SU-DHL-6 (cell line): ENCODE data around the gene SLC4A5.

Source experiments
- H2AFZ ChIP-seq: fragments of 200-600 bp; sonication (generic); 2 replicates; pipeline ENCODE4 v1.6.1; 2014; ENCODE audit warnings: low read depth, mild to moderate bottlenecking, moderate library complexity, mixed read lengths, antibody characterized with exemption, low read length; ENCODE audit not compliant: severe bottlenecking
- H3F3A ChIP-seq: fragments of 200-600 bp; shearing (Covaris generic); 2 replicates; pipeline ENCODE4 v1.6.0; 2016; ENCODE audit warnings: antibody characterized with exemption, mild to moderate bottlenecking; ENCODE audit not compliant: insufficient read depth
- H3K27ac ChIP-seq: fragments of 200-600 bp; sonication (generic); 2 replicates; pipeline ENCODE4 v1.5.1; 2016; ENCODE audit warnings: low read depth, mild to moderate bottlenecking, low read length, moderate library complexity, mixed read lengths
- H3K27me3 ChIP-seq: fragments of 200-600 bp; sonication (generic), shearing (Covaris generic); 2 replicates; pipeline ENCODE4 v1.6.0; 2014; ENCODE audit warnings: mild to moderate bottlenecking, low read length
- H3K36me3 ChIP-seq: fragments of 200-600 bp; sonication (generic); 2 replicates; pipeline ENCODE4 v1.6.1; 2014; ENCODE audit warnings: mild to moderate bottlenecking, low read length, mixed read lengths
- H3K4me2 ChIP-seq: fragments of 300-600, 200-600 bp; shearing (Covaris generic), sonication (generic); 2 replicates; pipeline ENCODE4 v1.6.0; 2014; ENCODE audit warnings: low read length, low read depth, mild to moderate bottlenecking; ENCODE audit not compliant: poor library complexity, severe bottlenecking
- H3K4me3 ChIP-seq: fragments of 200-600 bp; sonication (generic); 2 replicates; pipeline ENCODE4 v1.5.1; 2014; ENCODE audit warnings: antibody characterized with exemption, low read length, mild to moderate bottlenecking, mixed read lengths; ENCODE audit not compliant: insufficient read depth, poor library complexity, severe bottlenecking
- H3K79me2 ChIP-seq: fragments of 200-600 bp; sonication (generic); 2 replicates; pipeline ENCODE4 v1.6.1; 2014; ENCODE audit warnings: mild to moderate bottlenecking, low read length, moderate library complexity; ENCODE audit not compliant: insufficient read depth
- H3K9ac ChIP-seq: fragments of 200-600 bp; sonication (generic); 2 replicates; pipeline ENCODE4 v1.7.0; 2014; ENCODE audit warnings: mild to moderate bottlenecking, low read length
- H3K9me2 ChIP-seq: fragments of 200-600 bp; sonication (generic); replicated peaks from 2 replicates; pipeline ENCODE4 v1.6.1; 2014; ENCODE audit warnings: low read length; ENCODE audit not compliant: insufficient read depth
- H3K9me3 ChIP-seq: fragments of 200-600 bp; sonication (generic); 2 replicates; pipeline ENCODE4 v1.6.1; 2014; ENCODE audit warnings: low read length, mixed read lengths; ENCODE audit not compliant: insufficient read depth
- H4K20me1 ChIP-seq: fragments of 200-600 bp; sonication (generic); 2 replicates; pipeline ENCODE4 v1.6.1; 2014; ENCODE audit warnings: low read depth, mild to moderate bottlenecking, antibody characterized with exemption, low read length, moderate library complexity, mixed read lengths
- EZH2phosphoT487 ChIP-seq: fragments of 200-600 bp; sonication (generic), shearing (Covaris generic); conservative IDR thresholded peaks from 2 replicates; pipeline ENCODE4 v1.6.1; 2018; ENCODE audit warnings: mild to moderate bottlenecking, antibody characterized with exemption, low read length, moderate library complexity, mixed read lengths
- TF ChIP-seq, protein P1 (sequence below): fragments of 200-600 bp; sonication (generic); IDR thresholded peaks from one replicate; pipeline ENCODE4 v1.5.1; 2017; ENCODE audit warnings: antibody characterized with exemption, mild to moderate bottlenecking, low read length, moderate library complexity; ENCODE audit not compliant: insufficient read depth, poor library complexity, severe bottlenecking

The SLC4A5 gene

DNA sequence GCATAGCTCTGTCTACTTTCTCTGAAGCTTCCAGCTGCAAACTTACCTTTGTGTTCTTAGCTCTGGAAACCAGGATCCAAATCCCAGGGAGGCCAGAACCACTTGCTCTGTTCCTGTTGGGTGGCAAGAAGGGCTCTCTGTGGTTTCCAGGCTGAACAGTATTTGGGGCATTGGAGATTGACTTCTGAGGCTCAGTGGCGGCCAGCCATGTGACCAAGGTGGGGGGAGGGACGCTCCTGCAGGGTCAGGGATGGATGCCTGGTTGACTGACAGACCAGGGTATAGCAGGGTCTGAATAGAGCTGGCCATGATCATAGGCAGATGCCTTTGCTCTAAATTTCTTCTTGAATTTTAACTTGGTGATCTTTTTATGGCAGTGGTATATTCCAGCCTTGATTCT lies 15.1 kb downstream of the SLC4A5 start:
- Histone ChIP-seq H4K20me1 (no peaks in the 10 kb centered on the region), H3K36me3 (no peaks in the 10 kb centered on the region), H2AFZ (no peak overlapping the region), H3K79me2 (no peaks in the 10 kb centered on the region), H3K4me2 (no peak overlapping the region), H3F3A (no peaks in the 10 kb centered on the region), H3K9ac (no peak overlapping the region), H3K4me3 (no peak overlapping the region), H3K27me3 (no peaks in the 10 kb centered on the region), H3K9me3 (no peaks in the 10 kb centered on the region), H3K9me2 (no peaks in the 10 kb centered on the region), H3K27ac (no peak overlapping the region)
- TF ChIP-seq EZH2phosphoT487, result no peak
- TF ChIP-seq, protein P1, sequence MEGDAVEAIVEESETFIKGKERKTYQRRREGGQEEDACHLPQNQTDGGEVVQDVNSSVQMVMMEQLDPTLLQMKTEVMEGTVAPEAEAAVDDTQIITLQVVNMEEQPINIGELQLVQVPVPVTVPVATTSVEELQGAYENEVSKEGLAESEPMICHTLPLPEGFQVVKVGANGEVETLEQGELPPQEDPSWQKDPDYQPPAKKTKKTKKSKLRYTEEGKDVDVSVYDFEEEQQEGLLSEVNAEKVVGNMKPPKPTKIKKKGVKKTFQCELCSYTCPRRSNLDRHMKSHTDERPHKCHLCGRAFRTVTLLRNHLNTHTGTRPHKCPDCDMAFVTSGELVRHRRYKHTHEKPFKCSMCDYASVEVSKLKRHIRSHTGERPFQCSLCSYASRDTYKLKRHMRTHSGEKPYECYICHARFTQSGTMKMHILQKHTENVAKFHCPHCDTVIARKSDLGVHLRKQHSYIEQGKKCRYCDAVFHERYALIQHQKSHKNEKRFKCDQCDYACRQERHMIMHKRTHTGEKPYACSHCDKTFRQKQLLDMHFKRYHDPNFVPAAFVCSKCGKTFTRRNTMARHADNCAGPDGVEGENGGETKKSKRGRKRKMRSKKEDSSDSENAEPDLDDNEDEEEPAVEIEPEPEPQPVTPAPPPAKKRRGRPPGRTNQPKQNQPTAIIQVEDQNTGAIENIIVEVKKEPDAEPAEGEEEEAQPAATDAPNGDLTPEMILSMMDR, result no peak

DNA sequence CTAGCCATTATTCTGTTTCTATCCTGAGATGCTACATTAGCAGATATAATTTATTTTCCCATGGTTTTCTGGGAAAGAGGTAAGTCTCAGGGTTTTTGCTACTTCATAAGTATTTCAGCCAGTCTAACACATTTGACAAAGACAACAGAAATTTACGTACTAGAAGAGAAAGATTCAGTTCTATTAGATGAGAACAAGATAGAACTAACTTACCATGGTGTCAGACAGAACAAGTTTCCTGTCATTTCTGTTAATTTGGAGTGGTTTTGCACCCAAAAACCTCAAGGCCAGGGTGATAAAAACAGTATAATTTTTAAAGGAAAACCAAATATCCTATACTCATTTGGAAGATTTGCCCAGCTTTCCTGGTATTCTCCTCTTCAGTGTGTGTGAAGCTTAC lies 15.6 kb downstream of the SLC4A5 start:
- Histone ChIP-seq H3K9me2 (no peaks in the 10 kb centered on the region), H4K20me1 (no peaks in the 10 kb centered on the region), H3K4me2 (no peak overlapping the region), H3K36me3 (no peaks in the 10 kb centered on the region), H3K4me3 (no peak overlapping the region), H3F3A (no peaks in the 10 kb centered on the region), H3K9me3 (no peaks in the 10 kb centered on the region), H2AFZ (no peak overlapping the region), H3K27me3 (no peaks in the 10 kb centered on the region), H3K9ac (no peak overlapping the region), H3K27ac (no peak overlapping the region), H3K79me2 (no peaks in the 10 kb centered on the region)
- TF ChIP-seq, protein P1, result no peak
- TF ChIP-seq EZH2phosphoT487, result no peak

DNA sequence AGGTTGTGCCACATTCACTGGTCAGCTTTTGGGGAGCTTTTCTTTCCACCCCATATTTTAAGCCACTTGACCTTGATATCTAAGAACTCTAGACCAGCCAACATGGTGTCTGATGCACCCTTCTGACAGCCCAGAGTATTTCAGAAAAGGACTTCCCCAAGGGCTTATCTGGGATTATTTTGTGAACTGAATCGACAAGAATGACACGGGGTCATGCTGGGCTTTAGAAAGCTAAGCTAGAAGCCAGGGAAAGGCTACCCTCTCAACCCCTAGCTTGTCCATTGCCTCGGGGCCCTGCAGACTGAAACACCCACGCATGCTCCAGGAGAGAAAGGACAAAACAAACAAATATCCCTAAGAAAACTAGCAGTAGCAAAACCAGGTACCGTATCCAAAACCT lies 16.0 kb downstream of the SLC4A5 start:
- Histone ChIP-seq H3K4me2 (no peak overlapping the region), H4K20me1 (no peaks in the 10 kb centered on the region), H3K27ac (no peak overlapping the region), H3K79me2 (no peaks in the 10 kb centered on the region), H3K9ac (no peak overlapping the region), H3K4me3 (no peak overlapping the region), H3K36me3 (no peaks in the 10 kb centered on the region), H3K9me3 (no peaks in the 10 kb centered on the region), H2AFZ (no peak overlapping the region), H3K27me3 (no peaks in the 10 kb centered on the region), H3K9me2 (no peaks in the 10 kb centered on the region), H3F3A (no peaks in the 10 kb centered on the region)
- TF ChIP-seq, protein P1, result no peak
- TF ChIP-seq EZH2phosphoT487, result no peak

DNA sequence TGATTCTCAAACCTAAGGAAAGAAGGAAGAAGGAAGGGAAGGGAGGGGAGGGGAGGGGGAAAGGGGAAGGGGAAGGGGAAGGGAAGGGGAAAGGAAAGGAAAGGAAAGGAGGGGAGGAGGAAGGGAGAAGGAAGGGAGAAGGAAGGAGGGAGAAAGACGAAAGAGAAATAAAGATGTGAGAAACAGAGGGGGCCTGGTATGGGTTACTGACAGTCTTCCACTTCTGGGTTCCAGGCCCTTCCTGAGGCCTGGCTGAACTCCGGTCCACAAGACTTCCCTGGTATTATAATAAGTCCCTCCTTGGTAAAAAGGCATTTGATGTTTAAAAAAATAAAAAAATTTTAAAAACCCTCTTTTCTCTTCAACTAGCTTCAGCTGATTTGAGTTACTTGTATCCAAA lies 17.4 kb downstream of the SLC4A5 start:
- Histone ChIP-seq H3K27ac (no peak overlapping the region), H3K4me3 (no peak overlapping the region), H4K20me1 (no peaks in the 10 kb centered on the region), H3F3A (no peaks in the 10 kb centered on the region), H3K9me3 (no peaks in the 10 kb centered on the region), H3K4me2 (no peak overlapping the region), H3K9me2 (no peaks in the 10 kb centered on the region), H3K27me3 (no peaks in the 10 kb centered on the region), H2AFZ (no peak overlapping the region), H3K79me2 (no peaks in the 10 kb centered on the region), H3K36me3 (no peaks in the 10 kb centered on the region), H3K9ac (no peak overlapping the region)
- no peak for TF ChIP-seq EZH2phosphoT487
- TF ChIP-seq, protein P1, result no peak
